HepG2 (cell line): Measurements from ENCODE around the gene ATAD2B. TPM values are rescaled to one million over a fixed set of nuclear protein-coding genes. Genes with fewer than 3 reads are reported as not detected.

Experiments used
- ATAC-seq: fragments of 200-7000 bp; cut with Tn5 transposase; 3 replicates; pipeline ENCODE4 v1.9.1; 2020; ENCODE audit warnings: mild to moderate bottlenecking, moderate library complexity
- BruUV-seq: library from RNA; stranded (reverse); fragments of 400-500 nt; replicated peaks from 2 replicates; lab custom pipeline; 2021; lab: Mats Ljungman, UMichigan
- CTCF ChIA-PET: fragments of 300-600 bp; formaldehyde crosslinking; extraction: SDS; loops from one replicate; lab custom pipeline; 2021; ENCODE audit warnings: low total read pairs, inconsistent platforms, low intra/inter-chr PET ratio; lab: Yijun Ruan, JAX
- POLR2A ChIA-PET: fragments of 350-600 bp; sonication (Branson Sonifier 250); formaldehyde crosslinking; loops from one replicate; lab custom pipeline; 2020; ENCODE audit warnings: antibody characterized with exemption, inconsistent platforms; lab: Yijun Ruan, JAX
- DNase-seq: peaks from one replicate; pipeline ENCODE4 v3.0.0-alpha.2; 2015; ENCODE audit warnings: low spot score
- FAIRE-seq: peaks from 3 replicates; lab custom pipeline; 2011; peaks lifted over from hg19 to GRCh38; lab: Jason Lieb, UNC
- H2AFZ ChIP-seq: one replicate; pipeline ENCODE4 v1.6.1; 2011; ENCODE audit warnings: low read length, inconsistent platforms
- H3K27ac ChIP-seq: fragments of 300-600 bp; 3 replicates; pipeline ENCODE4 v1.8.0; 2011; ENCODE audit warnings: mixed run types, mild to moderate bottlenecking, mixed read lengths, low read length, inconsistent platforms; ENCODE audit not compliant: insufficient read depth; ENCODE audit errors: extremely low read length
- H3K27me3 ChIP-seq, 2 experiments: fragments of 200-600 bp in 1 of 2; 2 replicates in 1 of 2; 3 replicates in 1 of 2; pipeline versions ENCODE4 v1.6.0 to v1.8.0; 2011; ENCODE audit warnings: low read length in 2 of 2, mild to moderate bottlenecking in 2 of 2, moderate library complexity in 2 of 2, inconsistent platforms in 1 of 2; ENCODE audit not compliant: insufficient read depth in 2 of 2, control insufficient read depth in 1 of 2
- H3K36me3 ChIP-seq, 2 experiments: fragments of 200-600 bp in 1 of 2; replicated peaks in 1 of 2; 2 replicates in 1 of 2; 3 replicates in 1 of 2; pipeline versions ENCODE4 v1.5.1 to v1.8.0; 2011; ENCODE audit warnings: low read length in 2 of 2, inconsistent platforms in 1 of 2; ENCODE audit not compliant: insufficient read depth in 2 of 2, control insufficient read depth in 1 of 2
- H3K4me1 ChIP-seq: 2 replicates; pipeline ENCODE4 v1.5.1; 2012; ENCODE audit warnings: low read length, inconsistent platforms; ENCODE audit not compliant: insufficient read depth
- H3K4me2 ChIP-seq: 2 replicates; pipeline ENCODE4 v1.6.0; 2011; ENCODE audit warnings: low read depth, low read length, inconsistent platforms
- H3K4me3 ChIP-seq, 3 experiments: fragments of 200-600 bp in 1 of 3; sonication (generic), shearing (Covaris generic) in 1 of 3; replicated peaks in 1 of 3; 2 replicates each; pipeline ENCODE4 v1.5.1; 2011 to 2016; ENCODE audit warnings: low read length in 3 of 3, inconsistent platforms in 2 of 3, low read depth in 2 of 3, mild to moderate bottlenecking in 2 of 3, control low read depth in 1 of 3, mixed read lengths in 1 of 3; ENCODE audit not compliant: insufficient read depth in 1 of 3
- H3K79me2 ChIP-seq: one replicate; pipeline ENCODE4 v1.6.1; 2011; ENCODE audit warnings: low read length, inconsistent platforms; ENCODE audit not compliant: insufficient read depth
- H3K9ac ChIP-seq: 2 replicates; pipeline ENCODE4 v1.6.0; 2011; ENCODE audit warnings: mild to moderate bottlenecking, low read depth, low read length, inconsistent platforms; ENCODE audit not compliant: insufficient read depth
- H3K9me3 ChIP-seq: 2 replicates; pipeline ENCODE4 v1.5.1; 2012; ENCODE audit warnings: mild to moderate bottlenecking, low read length
- H4K20me1 ChIP-seq: 2 replicates; pipeline ENCODE4 v1.6.0; 2011; ENCODE audit warnings: inconsistent platforms, mild to moderate bottlenecking, low read length, moderate library complexity; ENCODE audit not compliant: insufficient read depth
- CTCF ChIP-seq: sonication (generic); formaldehyde crosslinking; IDR thresholded peaks from 2 replicates; pipeline ENCODE4 v1.5.0; 2020; ENCODE audit warnings: mild to moderate bottlenecking, missing genetic modification reagents, moderate library complexity
- EZH2 ChIP-seq: conservative IDR thresholded peaks from 2 replicates; pipeline ENCODE4 v1.6.1; 2012; ENCODE audit warnings: mild to moderate bottlenecking, low read depth, low read length, moderate library complexity
- HINFP ChIP-seq: sonication (generic); formaldehyde crosslinking; IDR thresholded peaks from 2 replicates; pipeline ENCODE4 v1.4.0; 2020; ENCODE audit warnings: low read depth, mild to moderate bottlenecking, missing genetic modification reagents
- KLF9 ChIP-seq: IDR thresholded peaks from 2 replicates; pipeline ENCODE4 v1.6.1; 2016; ENCODE audit warnings: low read depth
- NR2C2 ChIP-seq: sonication (generic); formaldehyde crosslinking; IDR thresholded peaks from 2 replicates; pipeline ENCODE4 v1.4.0; 2020; ENCODE audit warnings: missing genetic modification reagents, mild to moderate bottlenecking, moderate library complexity, borderline replicate concordance
- PAX8 ChIP-seq: sonication (generic); formaldehyde crosslinking; IDR thresholded peaks from 2 replicates; pipeline ENCODE4 v1.8.0; 2022; ENCODE audit warnings: mild to moderate bottlenecking, missing genetic modification reagents, borderline replicate concordance
- SMYD3 ChIP-seq: sonication (generic); formaldehyde crosslinking; IDR thresholded peaks from 2 replicates; pipeline ENCODE4 v1.8.1; 2023; ENCODE audit warnings: mild to moderate bottlenecking, missing genetic modification reagents
- YY1 ChIP-seq: IDR thresholded peaks from 2 replicates; pipeline ENCODE4 v1.6.1; 2011; ENCODE audit warnings: low read length, low read depth, moderate library complexity, mild to moderate bottlenecking; ENCODE audit not compliant: insufficient read depth, insufficient replicate concordance
- ZNF121 ChIP-seq: sonication (generic); formaldehyde crosslinking; IDR thresholded peaks from 2 replicates; pipeline ENCODE4 v1.5.0; 2020; ENCODE audit warnings: mild to moderate bottlenecking, missing genetic modification reagents
- ZNF33B ChIP-seq: sonication (generic); formaldehyde crosslinking; IDR thresholded peaks from 2 replicates; pipeline ENCODE4 v1.5.1; 2020; ENCODE audit warnings: mild to moderate bottlenecking, missing genetic modification reagents
- ZNF513 ChIP-seq: sonication (generic); formaldehyde crosslinking; conservative IDR thresholded peaks from 2 replicates; pipeline ENCODE4 v1.5.0; 2020; ENCODE audit warnings: missing genetic modification reagents
- ZNF891 ChIP-seq: sonication (generic); formaldehyde crosslinking; IDR thresholded peaks from 2 replicates; pipeline ENCODE4 v1.5.0; 2020; ENCODE audit warnings: mild to moderate bottlenecking, missing genetic modification reagents
- WGBS: methylation state at CpG from one replicate; pipeline ENCODE4 v1.1.6; 2017; ENCODE audit warnings: low lambda C conversion rate; 5-methylcytosine and 5-hydroxymethylcytosine counted together
- in situ Hi-C: cut with HindIII; loops from 2 replicates; pipeline ENCODE4 v1.10.0; 2017; ENCODE audit warnings: low pct_unique_long_range_greater_than_20kb; ENCODE audit not compliant: extremely low pct_ligation_motif_present
- intact Hi-C: fragments of 100-400 bp; cut with micrococcal nuclease; formaldehyde crosslinking; loops from one replicate; pipeline ENCODE4 v1.10.0; 2022; ENCODE audit not compliant: unreplicated experiment
- polyA plus RNA-seq, 8 experiments: library from polyadenylated mRNA; depleted of rRNA in 3 of 8; stranded (reverse) in 7 of 8; unstranded in 1 of 8; fragments of >200 nt; fragmentation: Illumina TruSeq in 4 of 8; extraction: Trizol in 4 of 8; gene quantifications; 2 replicates each; pipeline versions ENCODE4 v1.2.1 to v1.2.3, GENCODE V29; 2011 to 2016; ENCODE audit warnings: low read depth in 4 of 8, missing spikeins in 1 of 8, mixed read lengths in 1 of 8; ENCODE audit not compliant: insufficient read depth in 1 of 8
- total RNA-seq, 5 experiments: library from RNA; depleted of rRNA; stranded (reverse); fragments of >200 nt; fragmentation: Illumina TruSeq; extraction: Trizol; gene quantifications; 2 replicates each; pipeline ENCODE4 v1.2.3, GENCODE V29; 2016; ENCODE audit warnings: low read depth in 1 of 5
- TF ChIP-seq, protein P1 (sequence below), 2 experiments: sonication (generic) in 1 of 2; formaldehyde crosslinking in 1 of 2; IDR thresholded peaks; 2 replicates each; pipeline versions ENCODE4 v1.5.1 to v1.6.1; 2011 to 2020; ENCODE audit warnings: borderline replicate concordance in 1 of 2, low read depth in 1 of 2, low read length in 1 of 2, mild to moderate bottlenecking in 1 of 2, missing genetic modification reagents in 1 of 2, moderate library complexity in 1 of 2

ATAD2B gene
- total and polyA plus RNA-seq, 2 of the 13 experiments (the other 11 are each of a cell fraction or from before 2014, with no cell fraction given), result 5.3 to 22.2 TPM

GRCh38 chr2:23900541-23901322, 26.2 kb downstream of the ATAD2B start (continued):
- TF ChIP-seq KLF9 (CRISPR knock-in tag) (no peak), NR2C2 (CRISPR knock-in tag) (no peak), ZNF33B (CRISPR knock-in tag) (no peak), ZNF513 (no peak)

DNA sequence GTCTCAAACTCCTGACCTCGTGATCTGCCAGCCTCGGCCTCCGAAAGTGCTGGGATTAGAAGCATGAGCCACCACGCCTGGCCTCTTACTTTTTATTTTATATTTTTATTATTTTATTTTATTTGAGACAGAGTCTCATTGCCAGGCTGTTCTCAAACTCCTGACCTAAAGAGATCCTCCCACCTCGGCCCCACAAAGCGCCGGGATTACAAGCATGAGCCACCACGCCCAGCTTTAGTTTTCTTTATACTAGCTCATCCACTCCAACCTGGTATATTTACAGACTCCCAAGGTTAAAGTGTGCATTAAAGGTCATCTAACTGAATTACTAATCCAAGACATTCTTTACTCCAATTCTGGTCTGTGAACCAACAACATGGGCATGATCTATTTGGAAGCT, 26.8 kb downstream of the ATAD2B start:
- no peak overlapping the region for H3K9ac ChIP-seq
- H3K27me3 ChIP-seq, result no peaks in the 10 kb centered on the region
- peaks cover 17% of the 10 kb centered on the region for H3K4me1 ChIP-seq
- FAIRE-seq (no peak), ATAC-seq (no peak), DNase-seq (no peak)
- no peak overlapping the region for H3K4me3 ChIP-seq
- H3K27ac ChIP-seq, result no peak overlapping the region
- ChIA-PET POLR2A (interaction anchor here (0.8 kb wide), 1 partner anchor 26 kb away, joined by 5 read pairs; no protein-coding TSS in a partner anchor), CTCF (no interaction called here)
- H4K20me1 ChIP-seq, result no peaks in the 10 kb centered on the region
- no peak for TF ChIP-seq PAX8 (CRISPR knock-in tag)
- no peak for TF ChIP-seq SMYD3 (CRISPR knock-in tag)
- no peak for TF ChIP-seq YY1
- TF ChIP-seq ZNF121, result no peak
- no peak for TF ChIP-seq EZH2
- no peak for TF ChIP-seq ZNF891
- TF ChIP-seq, protein P1, sequence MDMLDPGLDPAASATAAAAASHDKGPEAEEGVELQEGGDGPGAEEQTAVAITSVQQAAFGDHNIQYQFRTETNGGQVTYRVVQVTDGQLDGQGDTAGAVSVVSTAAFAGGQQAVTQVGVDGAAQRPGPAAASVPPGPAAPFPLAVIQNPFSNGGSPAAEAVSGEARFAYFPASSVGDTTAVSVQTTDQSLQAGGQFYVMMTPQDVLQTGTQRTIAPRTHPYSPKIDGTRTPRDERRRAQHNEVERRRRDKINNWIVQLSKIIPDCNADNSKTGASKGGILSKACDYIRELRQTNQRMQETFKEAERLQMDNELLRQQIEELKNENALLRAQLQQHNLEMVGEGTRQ (IDR thresholded peaks at IDR 0.05; ENCODE audit: low read depth, low read length), result no peak
- TF ChIP-seq, protein P1 (CRISPR knock-in tag; IDR thresholded peaks at IDR 0.05; ENCODE audit: borderline replicate concordance), result no peak
- TF ChIP-seq HINFP (CRISPR knock-in tag), result no peak
- no peak for TF ChIP-seq CTCF (CRISPR knock-in tag)
- no peaks in the 10 kb centered on the region for H3K9me3 ChIP-seq
- in situ Hi-C loops (no loop called here), intact Hi-C loops (no loop called here)
- H3K4me2 ChIP-seq, result no peak overlapping the region
- H2AFZ ChIP-seq, result no peak overlapping the region
- no TSS peak for BruUV-seq
- peaks cover 56% of the 10 kb centered on the region for H3K79me2 ChIP-seq
- 97% methylated on average over 8 of the region's 8 CpGs for WGBS
- no peaks in the 10 kb centered on the region for H3K36me3 ChIP-seq
